CD4-positive, alpha-beta T cell treated with Interleukin-4 for 4 hours (primary cell): ENCODE data around the gene NFIA.

Experiments used
- DNase-seq: peaks from one replicate; pipeline ENCODE4 v3.0.0-alpha.2; 2020

Gene NFIA

DNA sequence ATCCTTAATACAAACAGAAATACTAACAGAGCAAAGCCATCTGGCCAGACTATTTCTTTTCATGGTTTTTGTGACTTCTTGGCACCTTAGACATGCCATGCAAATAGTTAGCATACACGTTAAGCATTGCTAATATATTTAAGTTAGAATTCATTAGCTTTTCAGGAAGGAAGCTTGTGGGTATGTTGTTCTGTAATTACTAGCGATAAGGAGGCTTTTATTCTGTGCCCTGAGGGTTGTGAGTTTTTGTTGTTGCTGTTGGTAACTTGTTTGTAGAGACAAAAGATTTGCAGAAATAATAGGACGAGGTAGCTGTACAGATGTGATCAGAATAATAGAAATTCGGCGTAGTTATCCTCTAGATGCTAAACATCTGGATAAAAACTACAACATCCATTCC is 337.3 kb downstream of the NFIA start:
- DNase-seq = no peak

DNA sequence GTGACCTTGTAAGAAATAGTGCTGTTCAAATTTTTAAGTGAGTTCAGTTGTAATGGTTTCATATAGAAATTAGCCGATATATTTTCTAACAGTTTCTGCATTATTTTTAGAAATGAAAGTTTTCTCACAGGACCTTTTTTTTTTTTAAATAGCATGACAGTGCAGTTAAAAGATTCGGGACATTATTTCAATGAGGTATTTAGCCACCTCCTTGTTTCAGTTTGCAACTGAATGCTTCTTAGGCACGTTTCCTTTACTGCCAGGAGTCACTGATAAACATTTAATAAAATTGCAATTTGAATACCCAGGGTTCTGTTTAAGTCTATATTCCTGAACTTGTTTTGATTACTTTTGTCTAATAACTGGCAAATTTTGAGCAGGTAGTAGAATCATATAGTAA is 337.9 kb downstream of the NFIA start:
- DNase-seq = no peak

DNA sequence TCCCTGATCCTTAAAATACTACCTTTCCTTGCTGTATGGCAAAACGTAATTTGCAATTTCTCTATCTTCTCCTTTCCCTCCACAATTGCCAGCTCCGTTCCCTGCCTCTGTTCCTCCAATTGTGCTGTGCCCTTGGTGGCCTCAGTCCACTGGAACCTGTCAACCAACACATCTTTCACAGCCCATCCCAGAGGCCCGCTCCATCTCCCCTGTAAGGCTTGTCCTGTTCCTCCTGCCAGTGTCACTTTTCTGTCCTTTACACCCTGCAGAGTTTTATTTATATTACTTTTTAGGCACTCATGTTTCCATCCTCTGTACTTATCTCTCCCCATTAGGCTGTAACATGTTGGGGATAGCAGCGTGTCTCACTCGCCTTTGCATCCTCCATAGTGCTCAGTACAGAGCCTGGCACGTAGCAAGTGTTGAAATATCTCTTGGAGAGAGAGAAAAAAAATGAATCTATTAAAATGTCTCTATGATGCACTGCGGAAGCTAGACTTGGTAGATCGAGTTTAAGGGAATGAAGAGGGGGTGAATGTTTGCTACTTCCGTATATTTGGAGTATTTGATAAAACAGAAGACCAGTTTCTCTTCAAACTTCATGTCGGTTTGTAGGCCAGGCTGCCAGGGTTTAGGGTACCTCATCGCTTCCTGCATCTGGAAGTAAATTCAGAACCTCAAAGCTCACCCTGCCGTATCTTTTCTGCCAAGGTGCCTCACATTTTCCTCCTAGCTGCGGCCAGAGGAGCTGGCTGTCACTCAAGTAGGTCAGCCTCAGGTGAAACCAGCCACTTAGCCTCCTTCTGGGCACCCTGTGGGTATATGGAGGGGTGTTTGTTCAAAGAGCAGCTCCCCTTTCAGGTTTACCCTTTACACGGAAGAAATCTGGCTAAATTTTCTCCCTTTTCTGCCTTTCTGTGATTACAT is 338.8 kb downstream of the NFIA start:
- no peak for DNase-seq

DNA sequence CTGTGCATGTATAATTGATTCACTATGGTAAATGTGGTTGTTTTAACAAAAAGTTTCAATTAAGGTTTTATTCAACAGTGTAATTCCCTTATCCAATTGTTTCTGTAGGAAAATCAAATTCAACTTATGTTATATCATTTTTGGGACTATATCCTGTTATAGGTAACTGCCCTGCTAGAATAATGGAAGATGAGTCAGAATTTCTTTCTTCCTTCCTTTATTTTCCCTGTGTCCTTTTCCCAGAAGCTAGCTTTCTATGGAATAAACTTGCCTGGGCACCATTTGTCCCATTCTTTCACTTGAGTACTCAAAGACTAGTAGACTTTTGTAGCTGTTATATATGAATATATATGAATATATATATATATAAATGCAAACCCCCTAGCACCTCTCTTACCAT is 341.3 kb downstream of the NFIA start:
- no peak for DNase-seq

- no peak for DNase-seq
Measured at GRCh38 chr1:61424382-61424781, 342.0 kb downstream of the NFIA start.

- DNase-seq = no peak
Measured at GRCh38 chr1:61425040-61425439, 342.7 kb downstream of the NFIA start.

GRCh38 chr1:61426254-61426653 is 343.9 kb downstream of the NFIA start:
- no peak for DNase-seq

- no peak for DNase-seq
Measured at GRCh38 chr1:61426885-61427284, 344.5 kb downstream of the NFIA start.

DNA sequence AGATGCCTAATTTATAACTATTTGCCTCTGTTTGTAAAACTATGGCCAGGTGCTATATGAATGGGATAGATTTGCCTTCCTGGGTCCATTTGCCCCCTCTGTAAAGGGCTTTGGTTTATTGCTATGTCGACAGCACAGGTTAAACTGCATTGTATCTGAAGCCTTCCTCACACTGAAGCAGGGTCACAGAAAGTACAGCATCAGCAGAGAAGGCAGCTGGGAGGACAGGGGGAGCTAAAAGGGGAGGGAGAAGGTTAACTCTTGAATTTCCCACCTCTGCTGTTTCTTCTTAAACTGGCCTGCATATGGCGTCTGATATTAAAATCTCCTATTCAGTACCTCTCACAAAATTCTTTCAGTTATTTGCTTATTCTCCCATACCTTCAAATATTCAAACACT is 345.1 kb downstream of the NFIA start:
- DNase-seq = no peak

- no peak for DNase-seq
Measured at GRCh38 chr1:61428146-61428545, 345.8 kb downstream of the NFIA start.

DNA sequence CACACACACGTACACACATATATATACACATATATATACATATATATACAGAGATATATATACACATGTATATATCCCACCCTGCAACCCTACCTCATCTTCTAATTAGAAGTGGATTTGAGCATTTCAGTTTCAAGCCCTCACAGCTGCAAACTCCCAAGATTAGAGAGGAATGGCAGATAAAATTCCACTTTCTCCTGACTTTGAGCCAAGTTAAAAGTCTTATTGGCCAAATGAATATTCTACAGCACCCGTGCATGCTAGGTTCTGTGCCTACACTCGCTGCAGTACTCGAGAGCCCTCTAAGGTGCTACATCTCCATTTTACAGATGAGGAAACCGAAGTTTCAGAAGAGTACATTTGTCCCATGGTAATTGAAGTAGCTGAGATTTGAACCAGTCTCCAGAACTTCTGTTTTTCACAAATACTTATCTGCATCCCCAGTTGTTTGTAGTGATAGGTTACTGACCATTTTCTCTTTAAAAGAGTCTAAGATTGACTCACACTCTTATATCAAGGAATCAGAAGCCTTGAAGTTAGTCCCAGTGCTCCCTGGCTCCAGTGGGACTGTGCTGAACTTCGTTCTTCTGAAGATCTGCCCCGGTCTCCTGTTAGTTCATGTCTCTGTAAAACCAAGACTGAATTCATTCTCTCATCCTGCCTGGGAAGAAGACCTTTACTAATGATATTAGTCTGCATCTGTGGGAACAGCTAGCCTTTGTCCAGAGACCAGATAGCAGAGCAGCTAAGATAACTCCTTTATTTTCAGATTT is 350.4 kb downstream of the NFIA start:
- no peak for DNase-seq

DNA sequence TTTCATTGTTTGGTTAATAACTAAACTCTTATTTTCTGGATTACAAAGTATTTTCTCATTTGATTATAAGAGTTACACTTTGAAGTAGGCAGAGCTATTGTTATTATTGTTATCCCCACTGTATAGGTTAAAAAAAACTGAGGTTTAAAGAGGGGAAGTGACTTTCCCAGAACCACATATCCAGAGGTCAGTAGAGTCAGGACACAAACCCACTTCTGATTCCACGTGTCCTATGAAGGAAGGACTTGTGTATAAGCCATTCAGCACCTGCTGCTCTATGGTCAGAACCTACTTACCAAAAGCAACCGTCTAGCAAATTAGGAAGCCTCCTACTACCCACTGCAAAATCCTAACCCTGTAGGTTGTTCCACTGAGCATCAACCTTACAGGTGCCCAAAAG is 351.3 kb downstream of the NFIA start:
- no peak for DNase-seq

DNA sequence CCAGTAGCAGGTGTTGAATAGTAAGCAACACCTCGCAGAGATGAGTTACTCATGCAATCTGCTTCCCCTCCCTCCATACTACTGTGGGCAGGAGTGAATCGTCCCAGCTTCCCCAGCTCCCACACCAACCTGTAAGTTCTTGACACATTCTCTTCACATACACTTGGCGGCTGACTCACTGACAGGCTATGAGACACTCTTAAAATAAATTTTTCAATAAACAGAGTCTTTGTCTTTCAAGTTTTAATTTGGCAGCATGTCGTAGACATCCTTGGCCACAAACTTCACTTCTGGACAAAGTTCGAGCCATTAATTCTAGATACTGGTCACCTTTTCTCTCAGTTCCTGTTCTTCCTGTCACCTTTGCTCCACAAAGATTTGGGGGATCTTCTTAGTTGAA is 351.9 kb downstream of the NFIA start:
- no peak for DNase-seq

GRCh38 chr1:61435226-61435625 is 352.9 kb downstream of the NFIA start:
- no peak for DNase-seq

DNA sequence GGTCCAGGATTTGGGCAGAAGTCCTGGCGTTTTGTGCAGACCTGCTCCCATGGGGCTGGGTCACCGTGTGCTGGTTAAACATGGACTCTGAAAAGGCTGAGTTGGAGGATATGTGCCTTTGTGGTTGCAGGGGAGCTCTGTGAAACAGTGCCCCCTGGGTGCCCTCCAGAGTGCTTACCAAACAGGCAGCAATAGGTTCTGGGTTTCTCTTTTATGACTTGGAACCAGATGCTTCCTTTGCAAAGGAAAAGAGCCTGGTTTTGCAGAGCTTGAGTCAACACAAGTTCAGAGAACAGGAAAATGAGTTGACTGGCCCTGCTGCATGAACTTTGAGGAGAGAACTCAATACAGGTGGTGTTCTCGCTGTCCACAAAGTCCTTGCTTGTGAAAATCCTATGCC is 353.7 kb downstream of the NFIA start:
- DNase-seq = no peak

- DNase-seq = no peak
Measured at GRCh38 chr1:61436491-61437120, 354.2 kb downstream of the NFIA start.

GRCh38 chr1:61439234-61439633 is 356.9 kb downstream of the NFIA start:
- no peak for DNase-seq

DNA sequence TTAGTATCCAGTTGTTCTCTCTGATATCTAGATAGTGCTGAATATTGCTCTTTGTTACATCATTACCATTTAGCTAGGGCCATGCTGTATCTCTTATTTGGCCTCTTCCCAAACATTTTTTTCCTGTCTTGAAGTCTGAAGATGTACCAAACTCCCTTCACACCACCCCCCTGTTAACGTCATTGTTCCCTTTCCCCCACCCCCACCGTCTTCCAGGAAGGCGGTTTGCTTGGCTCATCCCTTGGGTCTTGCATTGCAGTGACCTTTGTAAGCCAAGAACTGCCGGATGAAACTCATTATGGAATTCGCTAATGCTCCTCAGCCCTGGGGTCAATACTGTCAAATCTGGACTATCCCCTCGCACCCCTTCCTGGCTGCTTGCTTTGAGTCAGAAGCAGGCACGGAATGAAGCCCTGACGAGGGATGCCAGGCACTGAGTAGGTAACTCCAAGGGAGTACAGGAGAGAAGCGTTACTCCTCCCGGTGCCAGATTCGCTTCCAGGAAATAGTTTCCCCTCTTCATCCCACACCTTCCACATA is 359.4 kb downstream of the NFIA start:
- no peak for DNase-seq

DNA sequence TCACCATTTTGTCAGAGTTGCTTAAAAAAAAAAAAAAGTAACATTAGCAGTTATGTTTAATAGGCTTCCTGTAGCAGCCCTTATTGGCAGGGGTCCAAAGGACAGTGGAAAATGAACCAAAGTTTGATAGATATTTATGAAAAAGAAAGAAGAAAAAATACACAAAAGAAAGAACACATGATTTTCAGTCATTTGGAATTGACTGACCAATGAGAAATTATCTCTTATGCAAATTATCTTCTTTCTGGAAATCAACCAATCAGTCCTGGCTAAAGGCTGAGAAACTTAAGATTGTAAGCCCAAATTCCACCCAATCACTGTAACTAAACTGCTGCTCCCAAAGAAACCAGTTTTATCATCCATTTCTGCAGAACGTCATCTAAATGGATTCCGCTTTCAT is 360.2 kb downstream of the NFIA start:
- DNase-seq = no peak

GRCh38 chr1:61444288-61444687 is 361.9 kb downstream of the NFIA start:
- no peak for DNase-seq

GRCh38 chr1:61445269-61445825 is 363.0 kb downstream of the NFIA start:
- no peak for DNase-seq

- no peak for DNase-seq
Measured at GRCh38 chr1:61446531-61446991, 364.2 kb downstream of the NFIA start.
